ENCODE results near the gene B4GALT1.

DNA sequence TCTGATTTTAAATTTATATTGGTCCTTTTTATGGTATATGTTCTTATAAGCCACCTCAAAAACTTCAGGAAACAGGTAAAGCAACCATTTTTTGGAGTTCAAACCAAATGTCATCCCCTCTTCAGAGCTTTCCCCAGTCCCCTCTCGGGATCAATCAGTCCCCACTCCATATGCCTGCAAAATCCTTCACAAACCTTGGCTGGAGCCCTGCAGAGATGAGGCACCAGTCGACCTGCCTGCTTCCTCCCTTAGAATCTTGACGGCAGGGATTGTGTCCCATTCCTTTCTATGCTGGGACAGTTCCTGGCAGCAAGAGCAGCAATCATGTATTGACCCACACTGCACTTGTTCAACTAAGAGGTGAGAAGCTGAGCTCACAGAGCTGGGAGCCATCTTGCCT is 22.6 kb downstream of the B4GALT1 start:
- TF ChIP-seq, protein P1, sequence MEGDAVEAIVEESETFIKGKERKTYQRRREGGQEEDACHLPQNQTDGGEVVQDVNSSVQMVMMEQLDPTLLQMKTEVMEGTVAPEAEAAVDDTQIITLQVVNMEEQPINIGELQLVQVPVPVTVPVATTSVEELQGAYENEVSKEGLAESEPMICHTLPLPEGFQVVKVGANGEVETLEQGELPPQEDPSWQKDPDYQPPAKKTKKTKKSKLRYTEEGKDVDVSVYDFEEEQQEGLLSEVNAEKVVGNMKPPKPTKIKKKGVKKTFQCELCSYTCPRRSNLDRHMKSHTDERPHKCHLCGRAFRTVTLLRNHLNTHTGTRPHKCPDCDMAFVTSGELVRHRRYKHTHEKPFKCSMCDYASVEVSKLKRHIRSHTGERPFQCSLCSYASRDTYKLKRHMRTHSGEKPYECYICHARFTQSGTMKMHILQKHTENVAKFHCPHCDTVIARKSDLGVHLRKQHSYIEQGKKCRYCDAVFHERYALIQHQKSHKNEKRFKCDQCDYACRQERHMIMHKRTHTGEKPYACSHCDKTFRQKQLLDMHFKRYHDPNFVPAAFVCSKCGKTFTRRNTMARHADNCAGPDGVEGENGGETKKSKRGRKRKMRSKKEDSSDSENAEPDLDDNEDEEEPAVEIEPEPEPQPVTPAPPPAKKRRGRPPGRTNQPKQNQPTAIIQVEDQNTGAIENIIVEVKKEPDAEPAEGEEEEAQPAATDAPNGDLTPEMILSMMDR (IDR thresholded peaks at IDR 0.05) = no peak
- TF ChIP-seq ZFX (IDR thresholded peaks at IDR 0.05; ENCODE audit: borderline replicate concordance) = no peak

Measured in 22Rv1 (cell line).